ENCODE measurements around the gene SALL1. TPM values are rescaled to one million over a fixed set of nuclear protein-coding genes. Genes with fewer than 3 reads are reported as not detected.

SALL1 gene
- total RNA-seq, 1 experiment from 2014 or later, result 101 TPM

DNA sequence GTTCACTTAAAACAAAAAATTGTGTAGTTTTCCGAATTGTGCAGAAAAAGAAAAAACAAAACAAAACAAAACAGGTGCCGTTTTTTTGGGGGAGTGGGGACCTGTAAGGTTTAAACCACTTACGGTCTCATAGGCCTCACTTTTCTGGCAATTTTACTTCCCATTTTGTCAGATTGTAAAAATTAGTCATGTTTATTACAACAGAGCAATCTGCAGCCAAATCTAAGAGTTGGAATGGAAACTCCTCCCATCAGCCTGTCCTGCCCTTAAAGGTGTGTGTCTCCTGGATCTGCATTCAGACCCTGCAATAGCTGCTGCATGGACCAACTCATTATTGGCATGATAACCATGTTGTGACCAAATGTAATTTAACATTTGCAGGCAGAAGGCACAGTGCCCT is 8.2 kb upstream of the SALL1 start:
- H2BK5ac ChIP-seq (ENCODE audit: insufficient read length, low read length), result no peak overlapping the region
- no peak overlapping the region for H3K9ac ChIP-seq (ENCODE audit: extremely low read depth, insufficient read length, low read length)
- Mint-ChIP-seq H3K27me3 (ENCODE audit: low read depth) (peaks cover 44% of the 10 kb centered on the region), H3K27ac (no peak overlapping the region), H3K4me1 (peaks cover 45 to 48% of the 10 kb centered on the region in 2 experiments), H3K4me3 (no peak overlapping the region), H3K9me3 (peaks cover 0 to 3% of the 10 kb centered on the region in 2 experiments; a peak in 2 of 5 replicates), H3K36me3 (ENCODE audit: insufficient read depth in 1 of 3, low read depth in 3 of 3) (peaks cover 0 to 4% (median 1%) of the 10 kb centered on the region in 3 experiments; a peak in 1 of 7 replicates)
- H4K20me1 ChIP-seq (ENCODE audit: control insufficient read depth, insufficient read depth, insufficient read length), result no peaks in the 10 kb centered on the region
- H3K56ac ChIP-seq (ENCODE audit: insufficient read length, low read depth, low read length), result no peak overlapping the region
- H3K4me2 ChIP-seq (ENCODE audit: insufficient read depth, insufficient read length, low read length), result no peak overlapping the region
- H4K5ac ChIP-seq (ENCODE audit: insufficient read length, low read depth, low read length), result no peak overlapping the region
- H4K91ac ChIP-seq (ENCODE audit: insufficient read length, low read depth, low read length), result no peak overlapping the region
- TF ChIP-seq, protein P1, sequence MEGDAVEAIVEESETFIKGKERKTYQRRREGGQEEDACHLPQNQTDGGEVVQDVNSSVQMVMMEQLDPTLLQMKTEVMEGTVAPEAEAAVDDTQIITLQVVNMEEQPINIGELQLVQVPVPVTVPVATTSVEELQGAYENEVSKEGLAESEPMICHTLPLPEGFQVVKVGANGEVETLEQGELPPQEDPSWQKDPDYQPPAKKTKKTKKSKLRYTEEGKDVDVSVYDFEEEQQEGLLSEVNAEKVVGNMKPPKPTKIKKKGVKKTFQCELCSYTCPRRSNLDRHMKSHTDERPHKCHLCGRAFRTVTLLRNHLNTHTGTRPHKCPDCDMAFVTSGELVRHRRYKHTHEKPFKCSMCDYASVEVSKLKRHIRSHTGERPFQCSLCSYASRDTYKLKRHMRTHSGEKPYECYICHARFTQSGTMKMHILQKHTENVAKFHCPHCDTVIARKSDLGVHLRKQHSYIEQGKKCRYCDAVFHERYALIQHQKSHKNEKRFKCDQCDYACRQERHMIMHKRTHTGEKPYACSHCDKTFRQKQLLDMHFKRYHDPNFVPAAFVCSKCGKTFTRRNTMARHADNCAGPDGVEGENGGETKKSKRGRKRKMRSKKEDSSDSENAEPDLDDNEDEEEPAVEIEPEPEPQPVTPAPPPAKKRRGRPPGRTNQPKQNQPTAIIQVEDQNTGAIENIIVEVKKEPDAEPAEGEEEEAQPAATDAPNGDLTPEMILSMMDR (conservative IDR thresholded peaks at IDR 0.05), result no peak
- no CpG with 5 or more reads among the region's 3 CpGs for WGBS (ENCODE audit: extremely low coverage, insufficient read length, low lambda C conversion rate)
- H3K4ac ChIP-seq (ENCODE audit: low read depth, low read length), result no peak overlapping the region
- no peak overlapping the region for H3K18ac ChIP-seq (ENCODE audit: insufficient read length, low read depth, low read length)
- H3K79me1 ChIP-seq (ENCODE audit: insufficient read depth, low read depth, low read length, poor library complexity, severe bottlenecking), result no peaks in the 10 kb centered on the region
- no peak for DNase-seq
- no peak overlapping the region for H4K8ac ChIP-seq (replicated peaks; ENCODE audit: insufficient read length, low read depth, low read length)
- peaks cover 4% of the 10 kb centered on the region; the same call in 1 of the 2 replicates for H3K4me1 ChIP-seq (ENCODE audit: insufficient read depth, low read length)
- no peak overlapping the region for H2BK15ac ChIP-seq (ENCODE audit: low read depth, low read length)
- no peak overlapping the region for H2AK5ac ChIP-seq (ENCODE audit: insufficient read length, low read length)
- no peak overlapping the region for H2AFZ ChIP-seq (ENCODE audit: low read length)
- H3K23me2 ChIP-seq (ENCODE audit: insufficient read length, low read depth, low read length, poor library complexity, severe bottlenecking), result peaks cover 22% of the 10 kb centered on the region
- peaks cover 21% of the 10 kb centered on the region; the same call in 1 of the 2 replicates for H3K27me3 ChIP-seq (ENCODE audit: insufficient read depth, low read length)
- no peaks in the 10 kb centered on the region for H3K79me2 ChIP-seq (ENCODE audit: insufficient read depth, low read length)
- H3K9me3 ChIP-seq (ENCODE audit: control insufficient read depth, low read depth, low read length), result no peaks in the 10 kb centered on the region
- H3K23ac ChIP-seq (ENCODE audit: insufficient read length, low read depth, low read length), result no peak overlapping the region
- H3K14ac ChIP-seq (ENCODE audit: insufficient read depth, low read length), result no peak overlapping the region
- no peak overlapping the region for H2BK12ac ChIP-seq (ENCODE audit: insufficient read length, low read depth, low read length)
- no peak overlapping the region for H3K27ac ChIP-seq (ENCODE audit: insufficient read length, low read depth, low read length)
- H2BK20ac ChIP-seq (ENCODE audit: low read depth, low read length, poor library complexity, severe bottlenecking), result no peak overlapping the region
- no peak overlapping the region for H3T11ph ChIP-seq (ENCODE audit: low read length)
- no peak overlapping the region for H2BK120ac ChIP-seq (ENCODE audit: low read depth, low read length, poor library complexity, severe bottlenecking)
